Measurements from ENCODE around the gene USP35.
A peak's percentile ranks its signal among the peaks of the same experiment; 100 is the strongest.

Gene USP35, protein sequence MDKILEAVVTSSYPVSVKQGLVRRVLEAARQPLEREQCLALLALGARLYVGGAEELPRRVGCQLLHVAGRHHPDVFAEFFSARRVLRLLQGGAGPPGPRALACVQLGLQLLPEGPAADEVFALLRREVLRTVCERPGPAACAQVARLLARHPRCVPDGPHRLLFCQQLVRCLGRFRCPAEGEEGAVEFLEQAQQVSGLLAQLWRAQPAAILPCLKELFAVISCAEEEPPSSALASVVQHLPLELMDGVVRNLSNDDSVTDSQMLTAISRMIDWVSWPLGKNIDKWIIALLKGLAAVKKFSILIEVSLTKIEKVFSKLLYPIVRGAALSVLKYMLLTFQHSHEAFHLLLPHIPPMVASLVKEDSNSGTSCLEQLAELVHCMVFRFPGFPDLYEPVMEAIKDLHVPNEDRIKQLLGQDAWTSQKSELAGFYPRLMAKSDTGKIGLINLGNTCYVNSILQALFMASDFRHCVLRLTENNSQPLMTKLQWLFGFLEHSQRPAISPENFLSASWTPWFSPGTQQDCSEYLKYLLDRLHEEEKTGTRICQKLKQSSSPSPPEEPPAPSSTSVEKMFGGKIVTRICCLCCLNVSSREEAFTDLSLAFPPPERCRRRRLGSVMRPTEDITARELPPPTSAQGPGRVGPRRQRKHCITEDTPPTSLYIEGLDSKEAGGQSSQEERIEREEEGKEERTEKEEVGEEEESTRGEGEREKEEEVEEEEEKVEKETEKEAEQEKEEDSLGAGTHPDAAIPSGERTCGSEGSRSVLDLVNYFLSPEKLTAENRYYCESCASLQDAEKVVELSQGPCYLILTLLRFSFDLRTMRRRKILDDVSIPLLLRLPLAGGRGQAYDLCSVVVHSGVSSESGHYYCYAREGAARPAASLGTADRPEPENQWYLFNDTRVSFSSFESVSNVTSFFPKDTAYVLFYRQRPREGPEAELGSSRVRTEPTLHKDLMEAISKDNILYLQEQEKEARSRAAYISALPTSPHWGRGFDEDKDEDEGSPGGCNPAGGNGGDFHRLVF

DNA sequence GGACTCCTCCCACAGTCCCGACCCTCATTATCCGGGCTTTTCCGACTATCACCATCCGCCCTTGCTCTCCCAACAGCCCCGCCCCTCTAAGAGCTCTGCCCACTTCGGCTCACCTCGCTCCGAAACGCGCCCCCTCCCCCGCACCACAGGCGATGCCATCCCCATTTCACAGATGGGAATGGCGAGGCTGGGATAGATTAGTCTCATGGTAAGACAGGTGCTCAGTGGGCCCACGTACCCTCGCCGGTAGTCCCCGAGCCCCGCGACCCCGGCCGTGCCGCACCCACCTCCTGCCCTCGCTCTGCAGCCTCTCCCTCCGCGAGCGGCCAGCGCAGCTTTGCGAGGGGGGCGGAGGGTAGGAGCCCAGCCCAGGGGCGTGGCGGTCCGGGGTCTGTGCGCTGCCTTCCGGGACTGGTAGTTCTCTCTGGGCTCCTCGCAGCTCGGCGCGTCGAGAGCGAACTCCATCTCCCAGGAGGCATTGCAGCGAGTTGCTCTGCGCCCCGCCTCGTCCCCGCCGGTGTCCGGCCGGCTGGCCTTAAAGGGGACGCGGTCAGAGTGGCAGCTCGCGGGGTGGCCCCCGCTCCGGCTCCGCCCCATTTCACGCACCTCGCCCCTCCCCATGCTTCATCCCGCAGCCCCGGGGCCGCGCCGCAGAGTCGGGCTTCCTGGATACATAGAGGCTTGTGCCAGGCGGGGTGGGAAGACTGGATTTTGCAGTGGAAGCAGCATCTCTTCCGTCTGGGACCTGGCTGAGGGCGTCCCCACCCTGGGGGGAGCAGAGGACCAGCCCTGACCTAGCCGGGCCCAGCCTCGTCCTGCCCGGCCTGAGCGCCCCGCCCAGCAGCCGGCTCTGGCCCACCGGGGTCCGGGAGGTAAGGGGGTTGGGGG lies at the start of gene USP35, which contains the start of gene KCTD21:
TSS of gene USP35 (plus strand) at position 634 of the 888 bp plus-strand sequence. CDS start 7,327 bp downstream, outside the sequence.
TSS of gene KCTD21 (minus strand) at position 341 of the 888 bp plus-strand sequence. CDS start 14,072 bp downstream, outside the sequence.
- peak; percentile 96 for DNase-seq

DNA sequence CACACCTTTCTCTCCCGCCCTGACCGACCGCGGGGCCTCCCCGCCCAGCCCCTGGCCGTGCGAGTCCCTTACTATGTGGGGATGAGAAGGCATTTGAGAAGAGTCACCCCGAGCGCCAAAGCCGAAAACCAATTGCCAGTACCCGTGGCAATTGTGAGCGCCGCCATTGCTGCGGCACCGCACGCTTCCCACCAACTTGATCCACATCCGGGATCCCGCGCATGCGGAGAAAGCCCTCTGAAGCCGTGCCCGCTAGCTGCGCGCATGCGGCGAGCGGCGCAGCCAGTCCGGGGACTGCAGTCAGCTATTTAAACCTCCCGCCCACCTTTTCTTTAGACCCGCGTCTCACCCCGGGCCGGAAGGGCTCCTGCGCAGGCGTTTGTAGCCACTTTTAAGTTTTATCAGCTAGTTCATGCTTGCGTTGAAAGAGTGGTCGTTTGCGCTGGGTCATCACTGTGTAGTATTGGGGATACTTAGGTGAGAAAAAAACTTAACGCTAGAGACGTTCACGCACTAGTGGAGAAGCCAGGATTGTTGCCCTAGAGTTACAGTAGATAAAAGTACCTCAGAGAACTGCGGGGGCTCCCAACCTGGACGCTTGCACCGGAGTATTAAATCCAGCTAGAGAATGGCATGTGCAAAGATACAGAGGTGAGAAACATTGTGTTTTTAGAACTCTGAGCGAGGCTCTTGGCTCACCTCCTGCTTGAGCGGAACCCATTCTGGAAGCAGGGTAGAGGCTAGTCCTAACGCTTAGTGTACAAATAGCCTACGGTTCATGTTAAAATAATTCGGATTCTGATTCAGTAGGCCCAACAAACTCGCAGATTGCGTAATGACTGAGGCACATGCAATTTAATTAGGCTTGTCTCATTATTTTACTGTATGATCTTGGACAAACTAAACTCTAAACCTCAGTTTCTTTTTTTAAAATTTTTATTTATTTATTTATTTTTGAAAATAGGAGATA lies 49.0 kb upstream of the USP35 start, which contains the start of gene ALG8:
TSS of gene ALG8 (minus strand) at position 205 of the 970 bp plus-strand sequence. CDS start at position 167, 38 bp downstream.
- DNase-seq, result peak; percentile 96

DNA sequence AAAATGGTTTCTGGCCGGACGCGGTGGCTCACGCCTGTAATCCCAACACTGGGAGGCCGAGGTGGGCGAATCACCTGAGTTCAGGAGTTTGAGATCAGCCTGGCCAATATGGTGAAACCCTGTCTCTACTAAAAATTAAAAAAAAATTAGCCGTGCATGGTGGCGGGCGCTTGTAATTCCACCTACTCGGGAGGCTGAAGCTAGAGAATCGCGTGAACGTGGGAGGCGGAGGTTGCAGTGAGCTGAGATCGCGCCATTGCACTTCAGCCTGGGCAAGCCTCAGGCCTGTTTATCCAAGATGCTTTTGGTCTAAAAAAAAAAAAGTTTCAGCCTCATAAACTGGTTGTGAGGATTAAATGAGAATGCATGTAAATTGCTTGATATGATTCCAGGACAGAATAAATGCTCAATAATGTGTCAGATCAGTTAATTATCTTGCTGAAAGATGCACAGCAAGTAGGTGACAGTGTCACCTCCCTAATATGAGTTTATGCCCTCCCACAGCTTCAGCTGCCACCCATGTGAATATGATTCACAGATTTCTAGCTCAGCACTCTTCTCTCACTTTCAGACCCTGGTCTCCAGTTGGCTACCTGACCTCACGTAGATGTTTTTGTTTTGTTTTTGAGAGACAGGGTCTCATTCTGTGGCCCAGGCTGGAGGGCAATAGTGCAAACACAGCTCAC lies 48.2 kb upstream of the USP35 start:
- no peak for DNase-seq

DNA sequence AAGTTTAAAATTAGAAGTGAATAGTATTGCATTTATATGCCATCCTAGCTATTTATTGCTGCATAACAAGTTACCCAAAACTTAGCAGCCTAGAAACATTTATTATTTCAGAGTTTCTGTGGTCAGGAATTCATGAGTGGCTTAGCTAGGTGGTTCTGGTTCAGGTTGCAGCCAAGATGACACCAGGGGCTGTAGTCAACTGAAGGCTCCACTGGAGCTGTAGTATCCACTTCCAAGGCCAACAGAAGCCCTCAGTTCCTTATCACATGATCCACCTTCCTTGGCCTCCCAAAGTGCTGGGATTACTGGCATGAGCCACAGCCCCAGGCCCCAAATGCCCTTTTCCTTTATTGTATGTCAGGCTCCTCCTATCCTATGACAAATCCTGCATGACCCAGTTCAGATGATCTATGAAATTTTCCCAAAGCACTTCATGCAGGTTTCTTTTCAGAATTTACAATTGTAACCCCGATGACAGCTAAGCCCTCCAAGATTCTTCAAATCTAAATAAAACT lies 43.2 kb upstream of the USP35 start:
- DNase-seq, result no peak

DNA sequence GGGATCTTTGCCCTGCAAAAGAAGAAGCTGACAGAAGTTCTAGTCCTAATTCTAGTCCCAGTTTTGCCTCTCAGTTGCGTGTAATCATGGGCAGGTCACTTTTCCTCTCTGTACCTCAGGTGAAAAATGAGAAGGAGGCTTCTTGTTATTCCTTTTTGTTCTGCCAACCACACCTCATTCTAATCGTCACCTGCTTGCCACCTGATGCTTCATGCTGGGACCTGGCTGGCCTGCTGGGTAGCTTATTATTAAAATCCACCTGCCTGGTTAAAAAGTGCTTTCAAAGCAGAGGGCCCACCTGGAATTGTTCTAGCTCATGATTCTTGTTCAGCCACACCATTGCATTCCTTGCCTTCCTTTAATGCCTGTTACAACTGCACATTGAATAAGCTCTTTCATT lies 40.9 kb upstream of the USP35 start:
- no peak for DNase-seq

DNA sequence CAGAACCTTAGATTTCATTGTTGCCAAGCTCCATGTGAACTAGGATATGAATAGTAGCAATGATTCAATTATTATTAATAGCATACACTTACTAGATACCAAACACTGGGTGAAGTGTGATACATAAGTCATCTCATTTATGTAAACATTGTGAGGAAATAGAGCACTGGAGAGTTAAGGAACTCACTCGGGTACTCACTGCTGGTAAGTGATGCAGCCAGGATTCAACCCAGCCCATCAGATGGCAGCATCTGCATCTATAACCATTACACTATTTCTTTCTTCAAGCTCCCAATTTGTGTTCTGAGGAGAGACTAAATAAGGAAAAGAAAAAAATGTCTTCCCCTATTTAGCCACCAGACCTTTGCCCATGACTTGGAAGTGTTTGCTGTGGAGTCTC lies 39.1 kb upstream of the USP35 start:
- peak; percentile 46 for DNase-seq

DNA sequence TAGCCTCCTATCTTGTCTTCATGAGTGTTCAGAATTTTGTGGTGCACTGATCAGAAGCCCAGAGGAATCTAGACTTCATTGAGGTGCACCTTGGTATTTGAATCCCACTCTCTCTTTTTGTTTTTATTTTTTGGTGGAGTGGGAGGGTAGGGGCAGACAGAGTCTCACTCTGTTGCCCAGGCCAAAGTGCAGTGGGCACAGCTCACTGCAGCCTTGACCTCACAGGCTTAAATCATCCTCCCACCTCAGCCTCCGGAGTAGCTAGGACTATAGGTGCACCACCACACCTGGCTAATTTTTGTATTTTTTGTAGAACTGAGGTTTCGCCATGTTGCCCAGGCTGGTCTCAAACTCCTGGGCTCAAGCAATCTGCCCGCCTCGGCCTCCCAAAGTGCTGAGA lies 38.4 kb upstream of the USP35 start:
- no peak for DNase-seq

DNA sequence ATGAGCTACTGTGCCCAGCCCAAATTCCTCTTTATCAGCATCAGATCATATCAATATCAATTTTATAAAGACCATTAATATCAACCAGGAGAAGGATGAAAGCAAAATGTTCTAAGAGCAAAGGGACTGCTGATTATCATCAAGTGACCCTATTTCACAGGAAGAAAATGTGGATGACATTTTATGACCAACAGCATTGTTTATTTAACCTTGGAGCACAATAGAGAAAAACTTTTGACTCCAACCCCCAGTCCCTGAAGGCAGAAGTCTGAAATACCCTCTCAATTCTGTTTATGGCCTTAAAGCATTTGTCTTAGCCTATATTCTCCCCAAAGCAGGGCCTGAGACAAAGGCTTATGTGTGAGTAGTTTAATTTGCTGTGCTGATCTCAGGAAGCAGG lies 38.0 kb upstream of the USP35 start:
- no peak for DNase-seq

DNA sequence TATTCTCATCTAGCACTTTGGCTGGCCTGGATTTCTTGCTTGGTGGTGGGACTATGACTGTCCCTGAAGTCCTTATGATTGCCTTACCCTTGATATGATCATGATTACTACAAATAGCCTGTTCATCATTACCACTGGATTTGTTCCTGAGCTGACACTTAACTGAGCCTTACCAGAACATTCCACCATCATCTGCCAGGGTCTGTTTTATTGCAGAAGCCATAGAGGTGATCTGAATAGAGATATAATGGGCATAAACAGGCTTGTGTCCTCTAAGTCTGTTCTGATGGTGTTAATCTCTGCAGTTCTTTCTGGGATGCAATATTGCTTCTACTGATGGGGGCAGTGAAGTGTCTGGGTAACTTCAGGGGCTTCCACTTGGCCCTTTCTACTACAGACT lies 36.9 kb upstream of the USP35 start:
- DNase-seq, result no peak

DNA sequence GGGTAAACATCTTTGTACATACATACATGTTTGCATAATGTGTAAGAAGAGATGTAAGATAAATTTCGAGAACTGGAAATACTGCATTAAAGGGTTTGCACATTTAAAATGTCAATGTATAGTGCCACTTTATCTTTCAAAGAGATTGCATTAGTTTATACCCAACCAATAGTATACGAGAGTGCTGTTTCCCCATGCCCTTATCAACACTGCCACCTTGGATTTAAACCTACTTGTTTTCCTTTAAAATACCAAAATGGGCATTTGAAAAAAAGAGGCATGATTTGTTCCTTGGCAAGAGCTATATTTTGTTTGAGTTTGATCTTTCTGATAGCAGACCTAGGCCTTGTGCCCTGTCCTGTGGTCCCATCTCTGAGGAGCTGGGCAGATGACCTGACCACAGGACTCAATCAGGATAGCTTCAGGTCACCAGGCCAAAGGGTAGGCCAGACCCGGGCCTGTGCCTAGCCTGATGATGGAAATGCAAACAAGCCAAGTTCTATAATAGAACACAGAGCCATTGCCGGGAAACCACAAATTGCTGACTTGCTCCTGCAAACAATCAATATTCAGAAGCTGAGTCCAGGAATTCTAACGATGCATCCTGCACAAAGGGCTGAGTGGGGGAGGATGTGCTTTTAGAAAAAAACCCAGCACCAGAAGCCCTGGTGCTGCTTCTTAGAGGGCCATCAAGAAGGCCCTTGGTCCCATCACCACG lies 32.4 kb upstream of the USP35 start:
- peak; percentile 66 for DNase-seq

DNA sequence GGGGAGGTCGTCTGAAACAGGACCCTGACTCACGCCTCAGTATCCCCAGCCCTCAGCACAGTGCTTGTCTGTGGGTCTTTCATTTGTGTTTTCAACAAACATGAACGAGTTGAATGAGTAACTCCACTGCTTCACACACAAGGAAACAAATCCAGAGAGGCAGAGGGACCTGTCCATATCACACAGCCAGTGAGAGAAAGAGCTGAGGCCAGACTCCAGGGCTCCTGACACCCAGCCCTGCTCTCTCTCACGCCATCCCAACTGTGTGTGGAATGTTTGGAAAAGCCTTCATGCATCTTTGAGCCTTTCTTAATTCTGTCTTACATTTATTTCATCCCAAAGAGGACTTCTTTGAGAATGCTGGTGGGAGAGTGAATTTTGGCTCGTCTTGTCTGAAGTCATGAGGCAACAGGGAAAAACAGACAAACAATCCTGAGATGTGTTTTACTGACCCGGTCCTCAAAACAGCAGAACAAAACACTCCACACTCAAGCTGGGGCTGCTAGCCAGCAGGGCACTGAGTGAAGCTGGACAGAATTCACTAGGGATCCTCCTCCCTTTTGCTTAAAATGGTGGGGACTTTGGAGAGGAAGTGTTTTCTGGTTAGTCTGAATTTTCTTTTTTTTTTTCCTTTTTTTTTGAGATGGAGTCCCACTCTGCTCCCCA lies 29.6 kb upstream of the USP35 start:
- no peak for DNase-seq

DNA sequence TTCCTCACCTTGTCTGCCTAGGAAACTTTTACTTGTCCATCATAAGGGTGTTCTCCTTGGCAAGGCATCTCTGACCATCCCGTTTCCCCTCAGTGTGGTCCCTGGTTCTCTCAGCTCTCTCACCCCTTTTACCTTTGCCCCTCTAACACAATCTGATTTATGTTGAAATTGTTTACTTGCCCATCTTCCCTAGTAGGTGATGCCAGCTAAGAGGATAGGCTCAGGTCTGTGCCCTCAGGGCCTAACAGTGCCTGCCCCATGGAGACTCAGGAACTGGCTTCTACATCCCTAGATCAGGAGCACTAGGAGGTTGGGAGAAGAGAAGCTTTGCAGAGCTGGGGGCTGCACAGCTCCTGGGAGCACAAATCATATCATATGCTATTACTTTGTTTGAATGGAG lies 28.2 kb upstream of the USP35 start:
- DNase-seq, result no peak

DNA sequence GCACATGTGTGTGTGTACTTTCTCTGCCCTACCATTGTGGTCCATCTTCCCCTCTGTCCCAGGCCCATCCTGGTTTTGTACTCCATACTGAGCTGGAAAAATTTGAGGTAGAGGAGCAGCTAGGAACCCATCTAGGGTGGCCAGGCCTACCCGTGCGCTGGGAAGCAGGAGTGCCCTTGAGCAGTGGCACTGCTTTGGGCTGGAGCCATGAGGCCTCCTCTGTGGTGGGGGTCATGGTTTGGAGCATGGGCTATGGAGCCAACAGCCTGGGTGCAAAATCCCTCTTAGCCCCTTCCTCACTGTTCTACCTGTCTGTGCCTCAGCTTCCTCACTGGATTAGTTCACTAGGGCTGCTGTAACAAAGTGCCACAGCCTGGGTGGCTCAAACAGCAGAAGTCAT lies 27.4 kb upstream of the USP35 start:
- DNase-seq, result no peak

DNA sequence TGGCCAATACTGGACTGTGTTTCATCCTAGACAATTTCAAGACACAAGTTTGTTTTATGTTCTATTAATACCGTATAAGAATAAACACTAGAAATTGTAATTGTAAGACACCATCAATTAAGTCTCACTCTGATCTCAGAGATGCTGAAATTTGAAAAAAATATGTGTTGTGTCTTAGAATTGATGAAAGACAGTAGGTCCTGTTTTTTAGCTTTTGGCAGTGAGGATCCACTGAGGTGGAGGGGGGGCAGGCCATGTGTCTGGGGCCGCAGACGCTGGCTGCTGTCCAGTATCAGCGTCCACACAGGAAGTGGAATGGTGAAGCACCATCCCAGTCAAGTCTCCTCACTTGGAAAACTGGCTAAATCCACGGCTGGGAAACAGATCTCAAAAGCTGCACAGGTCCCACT lies 26.8 kb upstream of the USP35 start:
- DNase-seq, result peak; percentile 36

DNA sequence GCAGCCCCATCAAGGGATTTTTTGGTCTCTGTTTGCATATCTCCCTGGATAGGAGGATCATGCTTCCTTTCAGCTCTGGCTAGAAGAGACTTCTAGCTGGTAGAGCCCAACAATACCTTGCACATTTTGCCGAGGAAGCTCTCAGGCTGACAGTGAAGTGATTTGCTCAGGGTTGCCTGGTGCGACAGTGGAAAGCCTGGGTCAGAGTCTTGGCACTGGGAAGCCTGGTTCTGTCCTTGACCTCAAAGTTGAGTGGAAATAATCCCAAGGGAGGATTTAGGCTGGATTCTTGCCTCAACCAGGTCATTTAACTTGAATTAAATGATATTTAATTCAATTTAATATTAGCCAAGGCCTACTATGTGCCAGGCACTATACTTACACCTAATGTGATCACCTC lies 24.9 kb upstream of the USP35 start:
- no peak for DNase-seq

DNA sequence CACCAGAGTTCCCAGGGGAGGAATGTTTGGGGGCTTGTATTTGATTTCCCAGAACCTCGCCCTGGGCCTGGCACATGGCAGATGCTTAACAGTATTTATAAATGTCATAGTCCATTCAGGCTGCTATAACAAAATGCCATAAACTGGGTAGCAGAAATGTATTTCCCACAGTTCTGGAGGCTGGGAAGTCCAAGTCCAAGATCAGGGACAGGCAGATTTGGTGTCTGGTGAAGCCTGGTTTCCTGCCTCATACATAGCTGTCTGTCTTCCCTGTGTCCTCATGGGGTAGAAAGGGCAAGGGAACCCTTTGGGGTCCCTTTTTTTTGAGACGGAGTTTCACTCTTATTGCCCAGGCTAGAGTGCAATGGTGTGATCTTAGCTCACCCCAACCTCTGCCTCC lies 24.2 kb upstream of the USP35 start:
- no peak for DNase-seq

DNA sequence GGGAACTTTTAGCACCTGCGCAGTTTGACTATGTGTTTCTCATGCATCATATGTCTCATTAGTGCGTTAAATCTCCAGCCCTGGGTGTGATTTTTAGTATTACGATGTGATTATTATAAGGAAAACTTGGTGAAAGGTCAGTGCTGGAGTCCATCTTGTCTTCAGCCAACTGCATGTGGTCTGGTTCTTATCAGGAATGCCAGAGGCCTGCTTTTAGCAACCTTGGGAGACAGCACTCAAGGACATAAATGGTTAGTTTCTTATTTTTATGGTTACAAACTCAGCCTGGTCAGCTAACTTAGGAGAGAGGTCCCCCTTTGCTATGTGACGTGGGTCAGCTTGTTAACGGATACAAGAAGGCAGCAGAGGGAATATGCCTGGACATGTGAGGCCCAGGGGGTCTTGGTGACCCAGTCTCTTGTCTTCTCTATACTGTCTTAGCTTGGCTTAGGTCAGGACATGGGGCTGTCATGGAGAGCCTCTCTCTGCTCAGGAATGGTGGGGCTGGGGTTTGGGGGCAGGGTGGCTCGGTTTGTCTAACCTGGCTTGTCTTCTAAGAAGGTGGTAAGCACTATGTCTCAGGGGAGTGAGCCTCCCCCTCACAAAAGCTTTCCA lies 21.8 kb upstream of the USP35 start:
- DNase-seq, result no peak
